B cell (primary cell): Measurements from ENCODE around the gene OGDH.

ENCODE experiments used
- EZH2 ChIP-seq: IDR thresholded peaks from 2 replicates; pipeline ENCODE4 v1.6.1; 2012; ENCODE audit warnings: borderline replicate concordance, low read depth, mild to moderate bottlenecking, moderate library complexity, low read length; ENCODE audit not compliant: insufficient read depth, poor library complexity, severe bottlenecking
- TF ChIP-seq, protein P1 (sequence below): fragments of 200-600 bp; IDR thresholded peaks from one replicate; pipeline ENCODE4 v1.8.0; 2022; ENCODE audit warnings: antibody characterized with exemption, mild to moderate bottlenecking

DNA sequence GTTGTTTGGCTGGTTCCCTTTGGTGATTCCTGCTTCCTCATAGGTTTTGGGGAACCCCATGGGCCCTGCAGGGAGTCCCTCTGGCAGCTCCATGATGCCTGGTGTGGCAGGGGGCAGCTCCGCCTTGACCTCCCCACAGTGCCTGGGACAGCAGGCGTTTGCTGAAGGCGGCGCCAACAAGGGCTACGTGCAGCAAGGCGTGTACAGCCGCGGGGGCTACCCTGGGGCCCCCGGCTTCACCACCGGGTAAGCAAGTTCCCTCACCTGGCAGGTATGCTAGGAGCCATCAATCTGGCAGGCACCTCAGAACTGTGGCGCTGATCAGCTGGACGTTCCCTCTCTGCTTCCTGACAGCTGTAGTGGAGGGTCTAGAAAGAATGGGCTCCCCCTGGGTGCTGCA is 150.5 kb downstream of the OGDH start:
- TF ChIP-seq, protein P1, sequence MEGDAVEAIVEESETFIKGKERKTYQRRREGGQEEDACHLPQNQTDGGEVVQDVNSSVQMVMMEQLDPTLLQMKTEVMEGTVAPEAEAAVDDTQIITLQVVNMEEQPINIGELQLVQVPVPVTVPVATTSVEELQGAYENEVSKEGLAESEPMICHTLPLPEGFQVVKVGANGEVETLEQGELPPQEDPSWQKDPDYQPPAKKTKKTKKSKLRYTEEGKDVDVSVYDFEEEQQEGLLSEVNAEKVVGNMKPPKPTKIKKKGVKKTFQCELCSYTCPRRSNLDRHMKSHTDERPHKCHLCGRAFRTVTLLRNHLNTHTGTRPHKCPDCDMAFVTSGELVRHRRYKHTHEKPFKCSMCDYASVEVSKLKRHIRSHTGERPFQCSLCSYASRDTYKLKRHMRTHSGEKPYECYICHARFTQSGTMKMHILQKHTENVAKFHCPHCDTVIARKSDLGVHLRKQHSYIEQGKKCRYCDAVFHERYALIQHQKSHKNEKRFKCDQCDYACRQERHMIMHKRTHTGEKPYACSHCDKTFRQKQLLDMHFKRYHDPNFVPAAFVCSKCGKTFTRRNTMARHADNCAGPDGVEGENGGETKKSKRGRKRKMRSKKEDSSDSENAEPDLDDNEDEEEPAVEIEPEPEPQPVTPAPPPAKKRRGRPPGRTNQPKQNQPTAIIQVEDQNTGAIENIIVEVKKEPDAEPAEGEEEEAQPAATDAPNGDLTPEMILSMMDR: no peak
- TF ChIP-seq EZH2: no peak
